ENCODE results near the gene LCE1D. TPM values are rescaled to one million over a fixed set of nuclear protein-coding genes. Genes with fewer than 3 reads are reported as not detected.

The LCE1D gene
- total RNA-seq, 1 experiment from 2014 or later: not detected

GRCh38 chr1:152756872-152757271, 39.6 kb upstream of the LCE1D start:
- no peak overlapping the region for H4K5ac ChIP-seq (ENCODE audit: insufficient read length, low read depth, low read length)
- no peaks in the 10 kb centered on the region for H3K4me1 ChIP-seq (ENCODE audit: insufficient read depth, low read length)
- H2BK12ac ChIP-seq (ENCODE audit: insufficient read length, low read depth, low read length): no peak overlapping the region
- H2BK5ac ChIP-seq (ENCODE audit: insufficient read length, low read length): no peak overlapping the region
- H3K79me2 ChIP-seq (ENCODE audit: insufficient read depth, low read length): no peaks in the 10 kb centered on the region
- H3K4ac ChIP-seq (ENCODE audit: low read depth, low read length): no peak overlapping the region
- no peak overlapping the region for H3K9ac ChIP-seq (ENCODE audit: extremely low read depth, insufficient read length, low read length)
- peaks cover 92% of the 10 kb centered on the region for H3K9me3 ChIP-seq (ENCODE audit: control insufficient read depth, low read depth, low read length)
- Mint-ChIP-seq H3K4me1 (no peaks in the 10 kb centered on the region), H3K27me3 (ENCODE audit: low read depth) (peaks cover 3% of the 10 kb centered on the region), H3K27ac (no peak overlapping the region), H3K4me3 (no peak overlapping the region), H3K9me3 (peaks cover 94 to 95% of the 10 kb centered on the region in 2 experiments), H3K36me3 (ENCODE audit: insufficient read depth in 1 of 3, low read depth in 3 of 3) (peaks cover 17 to 49% (median 20%) of the 10 kb centered on the region in 3 experiments; a peak in 6 of 7 replicates)
- H4K91ac ChIP-seq (ENCODE audit: insufficient read length, low read depth, low read length): no peak overlapping the region
- H3K4me2 ChIP-seq (ENCODE audit: insufficient read depth, insufficient read length, low read length): no peak overlapping the region
- no peak for TF ChIP-seq CTCF (conservative IDR thresholded peaks at IDR 0.05)
- H3T11ph ChIP-seq (ENCODE audit: low read length): no peak overlapping the region
- no peak overlapping the region for H3K23ac ChIP-seq (ENCODE audit: insufficient read length, low read depth, low read length)
- H3K79me1 ChIP-seq (ENCODE audit: insufficient read depth, low read depth, low read length, poor library complexity, severe bottlenecking): no peaks in the 10 kb centered on the region
- H2BK15ac ChIP-seq (ENCODE audit: low read depth, low read length): no peak overlapping the region
- H3K56ac ChIP-seq (ENCODE audit: insufficient read length, low read depth, low read length): no peak overlapping the region
- H4K8ac ChIP-seq (replicated peaks; ENCODE audit: insufficient read length, low read depth, low read length): no peak overlapping the region
- no peak for DNase-seq
- H3K23me2 ChIP-seq (ENCODE audit: insufficient read length, low read depth, low read length, poor library complexity, severe bottlenecking): no peaks in the 10 kb centered on the region
- H3K27me3 ChIP-seq (ENCODE audit: insufficient read depth, low read length): no peaks in the 10 kb centered on the region
- H2AFZ ChIP-seq (ENCODE audit: low read length): no peak overlapping the region
- no peak overlapping the region for H3K14ac ChIP-seq (ENCODE audit: insufficient read depth, low read length)
- WGBS (ENCODE audit: extremely low coverage, insufficient read length, low lambda C conversion rate): no CpG with 5 or more reads among the region's 2 CpGs
- no peak overlapping the region for H3K18ac ChIP-seq (ENCODE audit: insufficient read length, low read depth, low read length)
- H4K20me1 ChIP-seq (ENCODE audit: control insufficient read depth, insufficient read depth, insufficient read length): no peaks in the 10 kb centered on the region
- no peak overlapping the region for H2AK5ac ChIP-seq (ENCODE audit: insufficient read length, low read length)
- H2BK20ac ChIP-seq (ENCODE audit: low read depth, low read length, poor library complexity, severe bottlenecking): no peak overlapping the region
- H2BK120ac ChIP-seq (ENCODE audit: low read depth, low read length, poor library complexity, severe bottlenecking): no peak overlapping the region
- no peak overlapping the region for H3K27ac ChIP-seq (ENCODE audit: insufficient read length, low read depth, low read length)
